HEK293 (cell line): ENCODE measurements around the gene TMEM208.

ENCODE experiments used
- CTCF ChIP-seq: fragments of 450-650 bp; formaldehyde crosslinking; IDR thresholded peaks from 2 replicates; pipeline ENCODE4 v1.5.1; 2016; ENCODE audit warnings: missing biosample characterization, missing genetic modification characterization
- ZBTB7A ChIP-seq: fragments of 450-650 bp; formaldehyde crosslinking; IDR thresholded peaks from 2 replicates; pipeline ENCODE4 v1.5.1; 2016; ENCODE audit warnings: low read depth, missing biosample characterization, missing genetic modification characterization
- TF ChIP-seq, protein P1 (sequence below): fragments of 450-650 bp; formaldehyde crosslinking; IDR thresholded peaks from 2 replicates; pipeline ENCODE4 v1.5.1; 2016; ENCODE audit warnings: missing biosample characterization, missing genetic modification characterization
- TF ChIP-seq, protein P2 (sequence below): fragments of 450-650 bp; formaldehyde crosslinking; IDR thresholded peaks from 2 replicates; pipeline ENCODE4 v1.5.1; 2016; ENCODE audit warnings: missing biosample characterization, missing genetic modification characterization

- TF ChIP-seq, protein P1, sequence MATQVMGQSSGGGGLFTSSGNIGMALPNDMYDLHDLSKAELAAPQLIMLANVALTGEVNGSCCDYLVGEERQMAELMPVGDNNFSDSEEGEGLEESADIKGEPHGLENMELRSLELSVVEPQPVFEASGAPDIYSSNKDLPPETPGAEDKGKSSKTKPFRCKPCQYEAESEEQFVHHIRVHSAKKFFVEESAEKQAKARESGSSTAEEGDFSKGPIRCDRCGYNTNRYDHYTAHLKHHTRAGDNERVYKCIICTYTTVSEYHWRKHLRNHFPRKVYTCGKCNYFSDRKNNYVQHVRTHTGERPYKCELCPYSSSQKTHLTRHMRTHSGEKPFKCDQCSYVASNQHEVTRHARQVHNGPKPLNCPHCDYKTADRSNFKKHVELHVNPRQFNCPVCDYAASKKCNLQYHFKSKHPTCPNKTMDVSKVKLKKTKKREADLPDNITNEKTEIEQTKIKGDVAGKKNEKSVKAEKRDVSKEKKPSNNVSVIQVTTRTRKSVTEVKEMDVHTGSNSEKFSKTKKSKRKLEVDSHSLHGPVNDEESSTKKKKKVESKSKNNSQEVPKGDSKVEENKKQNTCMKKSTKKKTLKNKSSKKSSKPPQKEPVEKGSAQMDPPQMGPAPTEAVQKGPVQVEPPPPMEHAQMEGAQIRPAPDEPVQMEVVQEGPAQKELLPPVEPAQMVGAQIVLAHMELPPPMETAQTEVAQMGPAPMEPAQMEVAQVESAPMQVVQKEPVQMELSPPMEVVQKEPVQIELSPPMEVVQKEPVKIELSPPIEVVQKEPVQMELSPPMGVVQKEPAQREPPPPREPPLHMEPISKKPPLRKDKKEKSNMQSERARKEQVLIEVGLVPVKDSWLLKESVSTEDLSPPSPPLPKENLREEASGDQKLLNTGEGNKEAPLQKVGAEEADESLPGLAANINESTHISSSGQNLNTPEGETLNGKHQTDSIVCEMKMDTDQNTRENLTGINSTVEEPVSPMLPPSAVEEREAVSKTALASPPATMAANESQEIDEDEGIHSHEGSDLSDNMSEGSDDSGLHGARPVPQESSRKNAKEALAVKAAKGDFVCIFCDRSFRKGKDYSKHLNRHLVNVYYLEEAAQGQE, result no peak
- TF ChIP-seq, protein P2, sequence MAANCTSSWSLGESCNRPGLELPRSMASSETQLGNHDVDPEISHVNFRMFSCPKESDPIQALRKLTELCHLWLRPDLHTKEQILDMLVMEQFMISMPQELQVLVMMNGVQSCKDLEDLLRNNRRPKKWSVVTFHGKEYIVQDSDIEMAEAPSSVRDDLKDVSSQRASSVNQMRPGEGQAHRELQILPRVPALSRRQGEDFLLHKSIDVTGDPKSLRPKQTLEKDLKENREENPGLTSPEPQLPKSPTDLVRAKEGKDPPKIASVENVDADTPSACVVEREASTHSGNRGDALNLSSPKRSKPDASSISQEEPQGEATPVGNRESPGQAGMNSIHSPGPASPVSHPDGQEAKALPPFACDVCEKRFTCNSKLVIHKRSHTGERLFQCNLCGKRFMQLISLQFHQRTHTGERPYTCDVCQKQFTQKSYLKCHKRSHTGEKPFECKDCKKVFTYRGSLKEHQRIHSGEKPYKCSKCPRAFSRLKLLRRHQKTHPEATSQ (tag by site-specific recombination), result no peak
- TF ChIP-seq CTCF (no peak), ZBTB7A (tag by site-specific recombination) (no peak)
Measured at GRCh38 chr16:67226295-67226803, 581 bp upstream of the TMEM208 start.
